RCC 7860 (cell line): ENCODE data around the gene SLCO3A1.

Experiments
- DNase-seq: peaks from one replicate; pipeline ENCODE4 v3.0.0-alpha.2; 2015; ENCODE audit warnings: low spot score
- FAIRE-seq: peaks from 2 replicates; lab custom pipeline; 2012; peaks lifted over from hg19 to GRCh38; lab: Jason Lieb, UNC

SLCO3A1 gene

GRCh38 chr15:92149465-92149864 is 296.0 kb downstream of the SLCO3A1 start:
- no peak for DNase-seq

GRCh38 chr15:92151168-92151567 is 297.7 kb downstream of the SLCO3A1 start:
- DNase-seq (no peak), FAIRE-seq (no peak)

More at GRCh38 chr15:92149465-92149864, 296.0 kb downstream of the SLCO3A1 start:
- FAIRE-seq: no peak

- no peak for FAIRE-seq
- DNase-seq: no peak
Observed at GRCh38 chr15:92151741-92152140, 298.2 kb downstream of the SLCO3A1 start.

- DNase-seq (no peak), FAIRE-seq (no peak)
Observed at GRCh38 chr15:92152983-92153382, 299.5 kb downstream of the SLCO3A1 start.

- no peak for FAIRE-seq
- no peak for DNase-seq
Observed at GRCh38 chr15:92153620-92154019, 300.1 kb downstream of the SLCO3A1 start.

GRCh38 chr15:92155934-92156333 is 302.4 kb downstream of the SLCO3A1 start:
- DNase-seq: no peak
- no peak for FAIRE-seq

GRCh38 chr15:92157666-92158298 is 304.3 kb downstream of the SLCO3A1 start:
- no peak for FAIRE-seq
- no peak for DNase-seq

- DNase-seq: no peak
- FAIRE-seq: no peak
Observed at GRCh38 chr15:92158426-92158825, 304.9 kb downstream of the SLCO3A1 start.

GRCh38 chr15:92159481-92159880 is 306.0 kb downstream of the SLCO3A1 start:
- DNase-seq: no peak

GRCh38 chr15:92159906-92160841 is 306.7 kb downstream of the SLCO3A1 start:
- no peak for DNase-seq
- no peak for FAIRE-seq

More at GRCh38 chr15:92159481-92159880, 306.0 kb downstream of the SLCO3A1 start:
- no peak for FAIRE-seq

GRCh38 chr15:92161039-92161670 is 307.6 kb downstream of the SLCO3A1 start:
- FAIRE-seq: no peak

GRCh38 chr15:92162657-92163056 is 309.1 kb downstream of the SLCO3A1 start:
- FAIRE-seq: no peak
- DNase-seq: no peak

More at GRCh38 chr15:92161039-92161670, 307.6 kb downstream of the SLCO3A1 start:
- DNase-seq: no peak

GRCh38 chr15:92163641-92164040 is 310.1 kb downstream of the SLCO3A1 start:
- DNase-seq (no peak), FAIRE-seq (no peak)

GRCh38 chr15:92164327-92165000 is 311.0 kb downstream of the SLCO3A1 start:
- FAIRE-seq (no peak), DNase-seq (no peak)

- DNase-seq: no peak
- FAIRE-seq: no peak
Observed at GRCh38 chr15:92165001-92165346, 311.5 kb downstream of the SLCO3A1 start.

- FAIRE-seq: no peak
Observed at GRCh38 chr15:92166029-92166428, 312.5 kb downstream of the SLCO3A1 start.

GRCh38 chr15:92166751-92167405 is 313.4 kb downstream of the SLCO3A1 start:
- FAIRE-seq: no peak
- DNase-seq: no peak

More at GRCh38 chr15:92166029-92166428, 312.5 kb downstream of the SLCO3A1 start:
- DNase-seq: no peak

- no peak for DNase-seq
- FAIRE-seq: no peak
Observed at GRCh38 chr15:92167451-92167850, 313.9 kb downstream of the SLCO3A1 start.

GRCh38 chr15:92168066-92168683 is 314.7 kb downstream of the SLCO3A1 start:
- no peak for FAIRE-seq

GRCh38 chr15:92170897-92171296 is 317.4 kb downstream of the SLCO3A1 start:
- DNase-seq (no peak), FAIRE-seq (no peak)

More at GRCh38 chr15:92168066-92168683, 314.7 kb downstream of the SLCO3A1 start:
- DNase-seq: no peak
